GM19023 (cell line): ENCODE results near the gene GLCCI1.

Source experiments
- ATAC-seq: cut with Tn5 transposase; IDR thresholded peaks from one replicate; pipeline ENCODE4 v1.9.1; 2021; ENCODE audit warnings: mild to moderate bottlenecking, moderate library complexity; ENCODE audit not compliant: unreplicated experiment

The GLCCI1 gene

GRCh38 chr7:7959979-7960670, 8.5 kb upstream of the GLCCI1 start:
- ATAC-seq: peak; percentile 95

DNA sequence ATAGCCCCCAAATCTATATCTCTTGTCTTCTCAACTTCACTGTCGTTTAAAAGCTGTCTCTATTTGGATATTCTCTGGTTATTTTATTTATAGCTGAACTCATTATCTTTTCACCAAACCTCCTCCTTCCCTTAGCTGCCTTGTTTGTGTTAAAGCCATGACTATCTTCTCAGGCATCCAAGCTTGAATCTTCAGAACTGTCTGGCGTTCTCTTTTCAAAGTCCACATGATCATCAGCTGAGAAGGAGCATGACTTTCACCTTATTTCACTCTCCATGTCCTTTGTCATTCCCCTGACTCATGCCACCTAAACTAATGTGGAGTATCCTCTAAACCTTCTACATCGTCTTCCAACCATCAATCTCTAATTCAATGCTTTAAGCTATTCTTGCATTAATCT, 5.7 kb upstream of the GLCCI1 start:
- ATAC-seq: no peak

- no peak for ATAC-seq
These were observed 4.3 kb upstream of the GLCCI1 start for GRCh38 chr7:7964250-7964649.

GRCh38 chr7:7964691-7965090, 3.9 kb upstream of the GLCCI1 start:
- no peak for ATAC-seq

DNA sequence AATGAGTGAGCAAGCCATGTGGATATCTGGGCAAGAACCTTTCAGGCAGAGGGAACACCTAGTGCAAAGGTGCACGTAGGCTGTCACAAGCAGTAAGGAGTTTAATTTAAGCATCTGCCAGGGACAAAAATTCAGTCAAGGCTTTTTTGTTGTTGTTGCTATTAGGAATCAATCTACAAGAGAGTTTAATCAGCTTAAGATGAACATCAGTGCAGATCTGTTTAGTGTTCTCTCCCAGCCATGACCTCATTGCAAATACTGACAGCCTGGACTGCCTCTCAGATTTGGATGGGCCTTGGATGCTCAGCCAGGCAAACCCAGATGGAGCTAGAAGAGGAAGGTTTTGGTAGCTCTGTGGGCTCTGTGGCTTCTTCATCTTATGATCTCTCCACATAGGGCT, 3.3 kb upstream of the GLCCI1 start:
- no peak for ATAC-seq

- ATAC-seq: no peak
These were observed 2.4 kb upstream of the GLCCI1 start for GRCh38 chr7:7966141-7966734.

DNA sequence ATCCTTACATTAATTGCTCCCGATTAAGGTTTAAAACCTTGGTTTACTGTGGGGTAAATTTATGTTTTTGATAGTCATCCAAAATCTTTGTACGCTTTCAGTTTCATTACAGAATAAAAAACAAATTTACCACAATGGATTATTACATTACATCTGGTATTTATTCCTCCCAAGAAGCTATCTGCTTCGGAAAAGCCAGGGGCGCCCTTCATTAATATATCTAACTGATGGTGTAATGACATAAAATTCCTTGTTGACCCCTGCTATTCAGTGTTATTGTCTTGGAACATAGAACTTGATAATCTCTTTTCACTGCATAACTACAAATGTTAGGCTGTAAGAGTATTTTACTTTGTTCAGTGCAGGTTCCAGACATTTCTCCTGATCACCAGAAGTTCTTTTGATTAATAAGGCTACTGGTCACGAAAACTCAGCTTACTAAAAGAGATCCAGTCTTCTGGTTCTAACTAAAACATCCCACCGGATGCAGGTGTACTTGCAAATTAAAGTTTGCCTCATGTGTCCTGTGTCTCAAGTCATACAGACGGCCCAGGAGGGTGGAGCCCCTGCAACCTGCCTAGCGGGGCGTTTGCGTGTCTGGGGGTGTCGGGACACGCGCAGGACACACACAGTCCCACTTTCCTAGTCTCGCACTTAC, 581 bp upstream of the GLCCI1 start:
- ATAC-seq: no peak

GRCh38 chr7:7969306-7970236, 975 bp downstream of the GLCCI1 start:
- peak; percentile 1 for ATAC-seq

- no peak for ATAC-seq
These were observed 1.6 kb downstream of the GLCCI1 start for GRCh38 chr7:7970237-7970530.

DNA sequence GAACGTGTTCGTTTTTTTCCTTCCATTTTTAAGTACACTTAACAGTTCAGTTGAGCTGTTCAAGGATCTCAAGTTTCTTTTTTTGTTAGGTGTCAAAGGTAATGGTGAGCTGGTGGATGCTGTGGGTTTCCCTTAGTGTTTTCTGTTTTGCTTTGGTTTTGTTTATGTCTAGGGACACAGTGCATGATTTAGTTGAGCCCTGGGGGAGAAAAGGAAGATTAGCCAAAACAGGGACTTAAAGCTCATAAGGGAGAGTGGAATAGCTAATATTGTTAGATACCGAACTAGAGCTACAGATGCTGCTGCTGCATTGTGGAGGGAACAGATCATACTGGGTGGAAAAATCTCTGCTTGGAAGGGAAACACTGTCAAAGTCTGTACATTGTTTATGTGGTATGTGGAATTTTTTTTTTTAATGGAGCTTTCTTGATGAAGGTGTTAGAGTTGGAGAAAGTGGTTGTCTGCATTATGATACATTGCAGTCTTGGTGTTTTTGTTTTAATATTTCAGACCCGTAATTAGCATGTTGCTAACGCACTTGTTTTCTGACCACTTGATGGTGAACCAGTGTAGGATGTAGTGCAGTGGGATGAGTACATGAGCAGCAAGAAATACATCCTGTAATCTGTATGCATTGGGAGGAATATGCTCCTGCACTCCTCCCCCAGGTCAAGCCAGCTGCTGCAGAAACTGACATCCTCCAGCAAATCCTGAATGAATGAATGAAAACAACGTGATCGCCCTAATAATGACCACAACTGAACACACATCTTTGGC, 2.1 kb downstream of the GLCCI1 start:
- ATAC-seq: no peak

GRCh38 chr7:7971308-7972040, 2.9 kb downstream of the GLCCI1 start:
- ATAC-seq: no peak

DNA sequence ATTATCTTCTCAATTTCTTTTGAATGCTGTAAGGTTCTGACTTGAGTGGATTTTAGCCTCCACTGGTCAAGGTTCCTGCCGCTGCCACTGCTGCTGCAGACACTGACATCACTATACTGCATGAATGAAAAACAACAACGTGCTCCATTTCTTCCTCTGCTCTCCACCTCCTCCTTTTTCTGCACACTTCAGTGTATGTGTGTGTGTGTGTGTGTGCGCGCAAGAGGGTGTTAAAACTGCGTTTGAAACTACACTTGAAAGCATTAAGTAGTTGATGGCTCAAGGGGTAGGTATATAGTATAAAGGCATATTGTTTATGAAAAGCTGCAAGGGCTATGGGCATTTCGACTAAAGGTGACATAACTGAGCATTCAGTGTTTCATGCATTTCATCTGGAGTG, 3.5 kb downstream of the GLCCI1 start:
- ATAC-seq: no peak

DNA sequence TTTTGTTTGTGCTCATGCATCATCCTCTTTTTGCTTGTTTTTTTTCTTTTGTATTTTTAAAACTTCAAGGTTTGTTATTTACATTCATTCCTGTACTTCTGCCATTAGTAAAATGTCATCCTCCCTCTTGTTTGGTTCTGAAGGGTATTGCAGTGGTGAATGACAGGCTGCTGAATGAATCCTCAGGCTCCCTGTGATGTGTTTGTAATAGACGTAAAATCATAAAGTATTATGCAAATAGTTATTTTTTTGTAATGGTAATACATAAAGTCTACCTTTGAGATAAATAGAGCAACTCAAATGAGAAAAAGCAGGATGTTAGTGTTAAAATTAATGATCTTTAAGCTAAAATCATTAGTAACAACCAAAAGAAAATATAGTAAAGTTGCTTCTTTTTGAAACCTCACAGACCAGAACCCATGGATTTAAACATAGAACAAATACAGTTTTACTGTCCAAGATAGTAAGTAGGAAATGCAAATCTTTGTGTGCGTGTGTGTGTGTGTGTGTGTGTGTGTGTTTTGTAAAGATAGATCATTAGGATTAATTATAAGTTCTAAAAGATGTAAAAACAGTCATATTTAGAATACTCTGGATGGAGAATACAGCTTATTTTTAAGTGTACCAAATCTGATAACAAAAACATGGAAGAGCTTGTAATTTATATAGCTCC, 4.5 kb downstream of the GLCCI1 start:
- ATAC-seq: no peak

DNA sequence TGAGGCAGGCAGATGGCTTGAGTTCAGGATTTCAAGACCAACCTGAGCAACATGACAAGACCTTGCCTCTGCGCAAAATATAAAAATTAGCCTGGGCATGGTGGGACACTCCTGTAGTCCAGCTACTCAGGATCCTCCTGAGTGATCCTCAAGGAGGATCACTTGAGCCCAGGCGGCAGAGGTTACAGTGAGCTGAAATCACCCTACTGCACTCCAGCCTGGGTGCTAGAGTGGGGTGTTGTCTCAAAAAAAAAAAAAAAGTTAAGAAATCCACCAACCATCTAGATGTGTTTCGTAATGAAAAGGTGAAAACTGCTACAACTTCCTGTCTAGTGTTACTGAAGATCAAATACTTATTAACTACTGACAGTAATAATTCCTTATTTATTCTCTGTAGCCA, 8.1 kb downstream of the GLCCI1 start:
- ATAC-seq: no peak

GRCh38 chr7:7977774-7978173, 9.2 kb downstream of the GLCCI1 start:
- no peak for ATAC-seq

- no peak for ATAC-seq
These were observed 10.3 kb downstream of the GLCCI1 start for GRCh38 chr7:7978860-7979259.

GRCh38 chr7:7979558-7979957, 11.0 kb downstream of the GLCCI1 start:
- no peak for ATAC-seq

- ATAC-seq: no peak
These were observed 11.5 kb downstream of the GLCCI1 start for GRCh38 chr7:7980134-7980533.

GRCh38 chr7:7982904-7983303, 14.3 kb downstream of the GLCCI1 start:
- ATAC-seq: no peak

DNA sequence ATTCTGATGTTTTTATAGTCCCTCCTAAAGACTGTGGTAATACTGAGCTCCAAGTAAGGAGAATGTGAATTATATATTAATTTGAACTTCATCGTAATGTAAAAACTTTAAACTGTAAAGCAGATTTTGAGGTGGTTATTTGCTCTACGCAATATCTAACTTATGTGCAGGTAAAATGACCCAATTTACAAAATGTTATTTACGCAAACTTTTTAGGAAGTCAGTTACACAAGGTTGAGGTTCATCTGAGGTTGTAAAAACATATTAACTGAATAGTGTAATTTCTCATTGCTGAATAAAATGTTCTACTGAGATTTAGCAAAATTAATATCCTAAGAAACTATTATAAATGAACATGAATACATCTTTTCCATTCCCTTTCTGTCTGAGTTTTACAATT, 15.8 kb downstream of the GLCCI1 start:
- no peak for ATAC-seq
